ENCODE results near the gene CDH15.
A peak's percentile ranks its signal among the peaks of the same experiment; 100 is the strongest.

The CDH15 gene

GRCh38 chr16:89202422-89203215, 31.1 kb downstream of the CDH15 start:
- no peak overlapping the region for H3K4me3 ChIP-seq (replicated peaks in 1 of 2; ENCODE audit: low read depth in 2 of 2, low read length in 2 of 2)
- TF ChIP-seq CTCF (IDR thresholded peaks at IDR 0.05; ENCODE audit: low read depth, low read length) = no peak
- DNase-seq (ENCODE audit: low read depth in 2 of 2) = no peak

GRCh38 chr16:89207993-89208392, 36.4 kb downstream of the CDH15 start:
- H3K4me3 ChIP-seq (replicated peaks in 1 of 2; ENCODE audit: low read depth in 2 of 2, low read length in 2 of 2) = no peak overlapping the region
- no peak for DNase-seq (ENCODE audit: low read depth in 2 of 2)
- TF ChIP-seq CTCF (IDR thresholded peaks at IDR 0.05; ENCODE audit: low read depth, low read length) = no peak

GRCh38 chr16:89209522-89210044, 38.0 kb downstream of the CDH15 start:
- DNase-seq (ENCODE audit: low read depth in 2 of 2) = no peak
- H3K4me3 ChIP-seq (replicated peaks in 1 of 2; ENCODE audit: low read depth in 2 of 2, low read length in 2 of 2) = no peak overlapping the region
- no peak for TF ChIP-seq CTCF (IDR thresholded peaks at IDR 0.05; ENCODE audit: low read depth, low read length)

GRCh38 chr16:89210165-89210903, 38.8 kb downstream of the CDH15 start:
- no peak overlapping the region for H3K4me3 ChIP-seq (replicated peaks in 1 of 2; ENCODE audit: low read depth in 2 of 2, low read length in 2 of 2)
- DNase-seq (ENCODE audit: low read depth in 2 of 2) = no peak
- no peak for TF ChIP-seq CTCF (IDR thresholded peaks at IDR 0.05; ENCODE audit: low read depth, low read length)

- no peak for TF ChIP-seq CTCF (IDR thresholded peaks at IDR 0.05; ENCODE audit: low read depth, low read length)
- H3K4me3 ChIP-seq (replicated peaks in 1 of 2; ENCODE audit: low read depth in 2 of 2, low read length in 2 of 2) = no peak overlapping the region
- DNase-seq (ENCODE audit: low read depth in 2 of 2) = no peak
Measured at GRCh38 chr16:89210904-89211515, 39.5 kb downstream of the CDH15 start.

- TF ChIP-seq CTCF (IDR thresholded peaks at IDR 0.05; ENCODE audit: low read depth, low read length) = peak; percentile 59
- DNase-seq (ENCODE audit: low read depth in 2 of 2) = peak; percentile 78 to 79
- H3K4me3 ChIP-seq (replicated peaks in 1 of 2; ENCODE audit: low read depth in 2 of 2, low read length in 2 of 2) = peak overlapping the region; percentile 88 to 90
Measured at GRCh38 chr16:89216315-89217137, 45.0 kb downstream of the CDH15 start.
